Chondrocyte (in vitro differentiated cells): ENCODE measurements around the gene STK10. TPM values are rescaled to one million over a fixed set of nuclear protein-coding genes. Genes with fewer than 3 reads are reported as not detected.

ENCODE experiments used
- DNase-seq: peaks from one replicate; pipeline ENCODE4 v3.0.0; 2021; ENCODE audit warnings: mixed read lengths, low spot score
- H3K27ac Mint-ChIP-seq: one replicate; pipeline ENCODE4 v1.8.0; 2021; ENCODE audit warnings: mild to moderate bottlenecking, moderate library complexity, mixed read lengths; ENCODE audit not compliant: unreplicated experiment
- H3K27me3 Mint-ChIP-seq: 2 replicates; pipeline ENCODE4 v1.8.0; 2021; ENCODE audit warnings: low read depth, mixed read lengths
- H3K36me3 Mint-ChIP-seq: 2 replicates; pipeline ENCODE4 v1.8.0; 2021; ENCODE audit warnings: low read depth, mixed read lengths
- H3K4me1 Mint-ChIP-seq: 2 replicates; pipeline ENCODE4 v1.8.0; 2021; ENCODE audit warnings: low read depth, mild to moderate bottlenecking, mixed read lengths
- H3K4me3 Mint-ChIP-seq: one replicate; pipeline ENCODE4 v1.8.0; 2021; ENCODE audit warnings: mild to moderate bottlenecking, moderate library complexity, mixed read lengths; ENCODE audit not compliant: unreplicated experiment
- H3K9me3 Mint-ChIP-seq: 2 replicates; pipeline ENCODE4 v1.8.0; 2021; ENCODE audit warnings: low read depth, mixed read lengths
- long read RNA-seq: library from polyadenylated mRNA; stranded (forward); transcript quantifications from one replicate; pipeline ENCODE4 v2.0.0, GENCODE V29; 2021
- total RNA-seq: library from RNA; stranded (reverse); gene quantifications from 3 replicates; pipeline ENCODE4 v1.2.1, GENCODE V29; 2021
- TF ChIP-seq, protein P1 (sequence below): fragments of 200-600 bp; sonication (generic); IDR thresholded peaks from 2 replicates; pipeline ENCODE4 v1.5.0; 2021; ENCODE audit warnings: antibody characterized with exemption, mild to moderate bottlenecking, moderate library complexity

STK10 gene
- 32.9 to 52.7 TPM (median 45.9 TPM) in 3 replicates for total RNA-seq
- long read RNA-seq, full-length matches to known transcripts = 81 of 107 reads
- long read RNA-seq, partial matches to known transcripts = 13 of 107 reads
- long read RNA-seq, other reads (novel, unspliced or antisense) = 13 of 107 reads

DNA sequence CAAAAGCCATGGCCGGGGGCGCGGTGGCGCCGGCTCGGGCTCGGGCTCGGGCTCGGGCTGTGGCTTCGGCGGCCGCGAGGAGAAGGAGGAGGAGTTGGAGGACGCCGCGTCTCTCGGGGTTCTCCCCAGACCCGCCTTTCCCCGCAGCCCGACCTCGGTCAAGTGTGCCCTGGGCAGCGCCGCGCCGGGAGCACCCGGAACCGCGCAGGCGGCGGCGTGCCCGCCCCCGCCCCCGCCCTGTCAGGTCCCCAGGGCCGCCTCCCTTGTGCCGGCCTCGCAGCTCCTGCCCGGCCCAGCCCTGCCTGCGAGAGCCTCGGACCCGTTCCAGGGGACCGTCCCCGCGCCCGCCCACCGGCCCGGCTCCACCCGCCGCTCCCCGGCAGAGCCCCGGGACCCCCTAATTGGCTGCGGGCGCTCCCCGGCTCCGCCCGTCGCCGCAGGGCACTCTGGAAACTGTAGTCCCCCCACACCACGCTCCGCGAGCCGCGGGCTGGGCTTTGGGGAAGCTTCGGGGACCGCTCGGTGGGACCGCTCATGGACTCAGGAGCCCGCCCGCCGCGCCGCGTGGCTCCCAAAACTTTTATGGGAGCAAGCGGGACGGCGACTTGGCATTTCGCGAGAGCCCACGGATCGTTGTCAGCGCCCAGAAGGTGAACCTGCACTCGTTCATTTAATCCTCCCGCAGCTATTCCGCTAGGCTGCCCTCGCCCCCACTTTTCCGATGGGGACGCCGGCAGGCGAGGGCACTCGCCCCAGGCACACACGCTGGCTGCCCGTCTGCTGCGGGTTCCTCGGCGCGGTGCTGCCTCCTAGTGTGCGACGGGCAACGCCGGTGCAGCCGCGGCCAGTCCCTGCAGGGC lies at the start of gene STK10:
Gene STK10, minus strand, starts transcription at position 192 of the 860 bp plus-strand sequence. Its CDS starts 182 bp downstream, at position 10.
- H3K27me3 Mint-ChIP-seq = no peaks in the 10 kb centered on the region
- H3K9me3 Mint-ChIP-seq = no peaks in the 10 kb centered on the region
- H3K4me1 Mint-ChIP-seq = peaks cover 41% of the 10 kb centered on the region
- H3K27ac Mint-ChIP-seq = peak within 1 kb of the TSS; percentile 86
- peak; percentile 96 for DNase-seq
- TF ChIP-seq, protein P1, sequence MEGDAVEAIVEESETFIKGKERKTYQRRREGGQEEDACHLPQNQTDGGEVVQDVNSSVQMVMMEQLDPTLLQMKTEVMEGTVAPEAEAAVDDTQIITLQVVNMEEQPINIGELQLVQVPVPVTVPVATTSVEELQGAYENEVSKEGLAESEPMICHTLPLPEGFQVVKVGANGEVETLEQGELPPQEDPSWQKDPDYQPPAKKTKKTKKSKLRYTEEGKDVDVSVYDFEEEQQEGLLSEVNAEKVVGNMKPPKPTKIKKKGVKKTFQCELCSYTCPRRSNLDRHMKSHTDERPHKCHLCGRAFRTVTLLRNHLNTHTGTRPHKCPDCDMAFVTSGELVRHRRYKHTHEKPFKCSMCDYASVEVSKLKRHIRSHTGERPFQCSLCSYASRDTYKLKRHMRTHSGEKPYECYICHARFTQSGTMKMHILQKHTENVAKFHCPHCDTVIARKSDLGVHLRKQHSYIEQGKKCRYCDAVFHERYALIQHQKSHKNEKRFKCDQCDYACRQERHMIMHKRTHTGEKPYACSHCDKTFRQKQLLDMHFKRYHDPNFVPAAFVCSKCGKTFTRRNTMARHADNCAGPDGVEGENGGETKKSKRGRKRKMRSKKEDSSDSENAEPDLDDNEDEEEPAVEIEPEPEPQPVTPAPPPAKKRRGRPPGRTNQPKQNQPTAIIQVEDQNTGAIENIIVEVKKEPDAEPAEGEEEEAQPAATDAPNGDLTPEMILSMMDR = peak; percentile 95
- no peaks in the 10 kb centered on the region for H3K36me3 Mint-ChIP-seq
- H3K4me3 Mint-ChIP-seq = peak within 1 kb of the TSS; percentile 96

DNA sequence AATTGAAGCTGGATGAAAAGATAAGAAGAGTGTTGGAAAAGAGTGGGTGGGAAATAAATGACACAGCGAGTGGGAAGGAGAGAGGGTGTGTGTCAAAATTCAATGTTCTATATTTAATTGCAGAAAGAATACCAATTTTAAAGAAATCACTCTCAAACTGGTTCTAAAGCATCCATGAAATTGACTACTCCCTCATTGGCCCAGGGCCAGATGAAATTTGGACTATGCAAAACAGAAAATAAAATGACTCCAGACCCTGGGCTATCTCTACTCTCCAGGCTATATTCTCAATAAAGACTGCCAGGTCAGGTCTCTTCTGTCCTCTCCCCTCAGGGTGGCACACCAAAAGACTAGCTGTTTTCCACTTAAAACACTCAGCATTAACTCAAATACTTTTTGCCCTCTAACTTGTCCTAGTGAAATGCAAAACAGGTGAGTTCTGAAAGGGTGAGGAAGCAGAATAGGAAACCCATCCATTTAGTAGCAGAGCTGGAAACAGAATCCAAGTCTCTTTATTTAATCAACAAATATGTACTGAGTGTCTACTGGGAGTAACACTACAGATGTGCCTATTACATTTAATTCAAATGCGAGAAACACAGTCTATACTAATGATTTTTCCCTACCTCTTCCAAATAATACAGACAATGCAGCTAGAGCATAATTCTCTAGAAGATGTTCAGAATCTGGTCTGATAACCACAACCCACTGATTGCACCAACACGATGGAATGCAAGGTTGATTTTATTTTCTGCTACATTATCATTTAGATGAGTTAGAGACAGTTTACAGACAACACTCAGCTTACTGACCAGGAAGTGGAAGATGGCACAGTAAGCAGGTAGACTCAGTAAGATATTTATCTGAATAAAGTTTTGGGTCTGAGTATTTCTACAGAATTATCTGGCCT lies 48.1 kb upstream of the STK10 start:
- Mint-ChIP-seq H3K27ac (no peak overlapping the region), H3K27me3 (no peaks in the 10 kb centered on the region), H3K9me3 (no peaks in the 10 kb centered on the region), H3K36me3 (peaks cover 12% of the 10 kb centered on the region), H3K4me3 (no peak overlapping the region), H3K4me1 (peaks cover 36% of the 10 kb centered on the region)
- no peak for DNase-seq
- TF ChIP-seq, protein P1 = no peak

DNA sequence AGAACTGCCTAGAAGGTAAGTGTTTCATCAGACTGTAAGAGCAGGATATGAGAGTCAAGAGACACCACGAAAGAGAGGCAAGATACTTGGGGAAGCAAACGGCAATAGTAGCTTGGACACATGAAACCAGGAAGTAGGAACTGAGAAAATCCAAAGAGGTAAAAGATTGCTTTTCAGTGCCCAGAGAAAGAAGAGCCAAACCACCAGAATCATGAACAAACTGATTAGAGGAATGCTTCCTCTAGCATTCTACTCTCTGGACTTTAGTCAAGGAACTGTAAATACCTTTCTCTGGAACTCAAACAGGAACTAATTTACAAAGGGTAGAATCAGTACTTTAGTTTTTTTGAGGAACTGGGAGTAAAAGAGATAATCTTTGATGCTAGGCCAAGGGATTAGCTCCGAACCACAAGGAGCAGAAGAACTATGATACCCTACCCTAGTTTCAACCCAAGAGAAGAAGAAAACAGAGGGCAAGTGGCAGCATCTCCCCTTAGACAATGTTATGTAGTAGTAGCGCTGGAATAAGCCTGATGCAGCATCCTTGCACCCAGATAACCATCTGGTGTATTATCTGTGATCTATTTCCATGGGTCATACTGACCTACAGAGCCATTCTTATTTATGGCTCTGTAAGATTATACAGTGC lies 47.2 kb upstream of the STK10 start:
- TF ChIP-seq, protein P1 = no peak
- no peaks in the 10 kb centered on the region for H3K9me3 Mint-ChIP-seq
- no peak overlapping the region for H3K4me3 Mint-ChIP-seq
- no peaks in the 10 kb centered on the region for H3K27me3 Mint-ChIP-seq
- H3K27ac Mint-ChIP-seq = peak overlapping the region; percentile 62
- H3K36me3 Mint-ChIP-seq = peaks cover 16% of the 10 kb centered on the region
- DNase-seq = no peak
- peaks cover 36% of the 10 kb centered on the region for H3K4me1 Mint-ChIP-seq

DNA sequence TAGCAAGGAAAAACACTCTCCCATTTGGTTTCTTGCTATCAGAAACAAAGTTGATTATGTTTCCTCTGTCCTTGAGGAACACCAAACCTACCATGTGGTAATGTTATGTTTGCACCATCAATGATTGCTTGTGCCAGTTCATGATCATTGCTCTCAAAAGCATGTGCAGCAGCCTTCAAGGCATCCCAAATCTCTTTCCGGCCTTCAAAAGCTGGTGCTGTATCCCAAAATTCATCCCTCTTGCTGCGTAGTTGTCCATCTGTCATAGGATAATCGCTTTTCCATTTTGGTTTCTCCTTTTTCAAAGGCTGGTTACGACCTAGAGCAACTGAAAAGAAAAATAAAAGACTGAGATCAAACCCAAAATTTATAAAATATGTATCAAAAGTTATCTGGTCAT lies 46.0 kb upstream of the STK10 start:
- TF ChIP-seq, protein P1 = no peak
- H3K4me1 Mint-ChIP-seq = peaks cover 36% of the 10 kb centered on the region
- no peak overlapping the region for H3K27ac Mint-ChIP-seq
- peaks cover 20% of the 10 kb centered on the region for H3K36me3 Mint-ChIP-seq
- H3K27me3 Mint-ChIP-seq = no peaks in the 10 kb centered on the region
- no peak overlapping the region for H3K4me3 Mint-ChIP-seq
- DNase-seq = no peak
- H3K9me3 Mint-ChIP-seq = no peaks in the 10 kb centered on the region
